ENCODE data around the gene HIVEP2.

GRCh38 chr6:142857796-142858555 is 87.0 kb downstream of the HIVEP2 start:
- TF ChIP-seq CTCF (IDR thresholded peaks at IDR 0.05; ENCODE audit: extremely low read depth in 1 of 2, insufficient read depth in 1 of 2, low read depth in 1 of 2, low read length in 2 of 2) (no peak), GATA2 (IDR thresholded peaks at IDR 0.05; ENCODE audit: insufficient read depth, insufficient read length, low read depth, low read length) (no peak)
